Suprapubic skin (tissue), 4 donors: ENCODE data around the gene MYO18B.

Source experiments
- EP300 ChIP-seq: sonication (generic); formaldehyde crosslinking; IDR thresholded peaks from one replicate; pipeline ENCODE4 v1.6.1; 2017; ENCODE audit warnings: antibody characterized with exemption
- POLR2A ChIP-seq, 2 donors: fragments of 450-650 bp; IDR thresholded peaks; one replicate each; pipeline ENCODE4 v1.6.1; 2017; ENCODE audit warnings: antibody characterized with exemption in 2 of 2, mild to moderate bottlenecking in 2 of 2, moderate library complexity in 2 of 2
- POLR2AphosphoS5 ChIP-seq, 3 donors: sonication (generic); formaldehyde crosslinking; IDR thresholded peaks; one replicate each; pipeline ENCODE4 v1.6.1; 2017; ENCODE audit warnings: antibody characterized with exemption in 3 of 3
- TF ChIP-seq, protein P1 (sequence below), 2 donors: fragments of 200-600 bp in 1 of 2; fragments of 450-650 bp in 1 of 2; sonication (generic) in 1 of 2; IDR thresholded peaks; one replicate each; pipeline ENCODE4 v1.5.1; 2016 to 2019; ENCODE audit warnings: antibody characterized with exemption in 2 of 2, mild to moderate bottlenecking in 1 of 2, moderate library complexity in 1 of 2

- no peak for TF ChIP-seq POLR2A (IDR thresholded peaks at IDR 0.05)
- TF ChIP-seq, protein P1, sequence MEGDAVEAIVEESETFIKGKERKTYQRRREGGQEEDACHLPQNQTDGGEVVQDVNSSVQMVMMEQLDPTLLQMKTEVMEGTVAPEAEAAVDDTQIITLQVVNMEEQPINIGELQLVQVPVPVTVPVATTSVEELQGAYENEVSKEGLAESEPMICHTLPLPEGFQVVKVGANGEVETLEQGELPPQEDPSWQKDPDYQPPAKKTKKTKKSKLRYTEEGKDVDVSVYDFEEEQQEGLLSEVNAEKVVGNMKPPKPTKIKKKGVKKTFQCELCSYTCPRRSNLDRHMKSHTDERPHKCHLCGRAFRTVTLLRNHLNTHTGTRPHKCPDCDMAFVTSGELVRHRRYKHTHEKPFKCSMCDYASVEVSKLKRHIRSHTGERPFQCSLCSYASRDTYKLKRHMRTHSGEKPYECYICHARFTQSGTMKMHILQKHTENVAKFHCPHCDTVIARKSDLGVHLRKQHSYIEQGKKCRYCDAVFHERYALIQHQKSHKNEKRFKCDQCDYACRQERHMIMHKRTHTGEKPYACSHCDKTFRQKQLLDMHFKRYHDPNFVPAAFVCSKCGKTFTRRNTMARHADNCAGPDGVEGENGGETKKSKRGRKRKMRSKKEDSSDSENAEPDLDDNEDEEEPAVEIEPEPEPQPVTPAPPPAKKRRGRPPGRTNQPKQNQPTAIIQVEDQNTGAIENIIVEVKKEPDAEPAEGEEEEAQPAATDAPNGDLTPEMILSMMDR (IDR thresholded peaks at IDR 0.05), result no peak
- no peak for TF ChIP-seq POLR2AphosphoS5 (IDR thresholded peaks at IDR 0.05)
- TF ChIP-seq EP300, result no peak
Measured at GRCh38 chr22:25845985-25846745, 104.2 kb downstream of the MYO18B start.
